ENCODE data around the gene WWP2.

GRCh38 chr16:69935278-69935711 lies 173.2 kb downstream of the WWP2 start:
- TF ChIP-seq CTCF (IDR thresholded peaks at IDR 0.05), result no peak
- TF ChIP-seq EP300 (IDR thresholded peaks at IDR 0.05), result no peak
- TF ChIP-seq POLR2A (IDR thresholded peaks at IDR 0.05; ENCODE audit: low read depth), result no peak
